GM19395 (cell line): ENCODE measurements around the gene ENOX2.
"Not testable (repeated sequence)": the region's sequence is repeated elsewhere in the genome, so short reads cannot be mapped to it uniquely, and the experiment has no call there.

Experiments
- ATAC-seq: cut with Tn5 transposase; IDR thresholded peaks from one replicate; pipeline ENCODE4 v1.9.1; 2021; ENCODE audit warnings: mild to moderate bottlenecking, moderate library complexity; ENCODE audit not compliant: unreplicated experiment

The ENOX2 gene

DNA sequence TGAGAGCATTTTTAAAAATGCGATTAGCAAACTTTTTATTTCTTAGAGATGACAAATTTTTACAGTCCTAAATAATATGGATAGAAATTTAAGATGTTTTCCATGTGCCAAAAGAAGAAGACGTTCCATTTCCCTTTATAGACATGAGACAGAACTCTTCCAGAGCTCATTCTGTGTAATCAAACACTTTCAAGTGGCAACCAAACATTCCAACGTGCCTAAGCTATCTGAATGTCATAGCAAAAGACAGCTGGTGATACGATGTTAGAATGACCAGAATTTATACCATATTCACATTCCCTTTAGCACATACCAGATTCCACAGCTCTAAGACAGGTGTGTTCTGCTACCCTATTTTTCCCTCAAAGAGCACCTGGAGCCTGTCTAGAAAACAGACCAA lies 133.2 kb downstream of the ENOX2 start:
- no peak for ATAC-seq

DNA sequence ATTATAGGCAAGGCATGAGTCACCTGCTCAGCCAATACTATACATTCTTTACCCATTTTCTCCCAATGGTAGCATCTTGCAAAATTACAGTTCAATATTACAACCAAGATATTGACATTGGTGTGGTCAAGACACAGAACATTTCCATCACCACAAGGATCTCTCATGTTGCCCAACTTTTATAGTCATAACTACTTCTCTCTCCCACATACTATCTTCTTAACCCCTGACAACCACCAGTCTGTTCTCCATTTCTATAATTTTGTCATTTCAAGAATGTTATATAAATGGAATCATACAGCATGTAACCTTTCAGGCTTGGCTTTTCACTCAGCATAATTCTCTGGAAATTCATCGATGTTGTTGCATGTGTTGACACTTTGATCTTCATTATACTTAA lies 144.9 kb downstream of the ENOX2 start:
- no peak for ATAC-seq

DNA sequence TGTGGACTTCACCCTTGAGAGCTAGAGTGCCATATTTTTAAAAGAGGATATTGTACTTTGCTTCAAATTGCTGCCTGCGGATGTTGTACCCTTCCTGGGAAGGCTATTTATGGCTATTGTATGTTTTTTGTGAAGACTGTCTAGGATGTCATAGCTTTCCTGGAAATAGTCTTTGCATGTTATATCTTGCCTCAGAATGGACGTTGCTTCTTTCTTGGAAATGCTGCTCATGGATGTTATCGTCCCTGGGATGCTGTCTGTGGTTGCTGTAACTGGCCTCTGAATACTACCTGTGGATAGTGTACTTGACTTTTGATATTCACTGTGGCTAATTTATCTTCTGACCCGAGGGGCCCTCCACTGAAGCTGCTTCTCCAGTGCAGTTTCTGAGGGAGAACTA lies 146.8 kb downstream of the ENOX2 start:
- ATAC-seq, result no peak

DNA sequence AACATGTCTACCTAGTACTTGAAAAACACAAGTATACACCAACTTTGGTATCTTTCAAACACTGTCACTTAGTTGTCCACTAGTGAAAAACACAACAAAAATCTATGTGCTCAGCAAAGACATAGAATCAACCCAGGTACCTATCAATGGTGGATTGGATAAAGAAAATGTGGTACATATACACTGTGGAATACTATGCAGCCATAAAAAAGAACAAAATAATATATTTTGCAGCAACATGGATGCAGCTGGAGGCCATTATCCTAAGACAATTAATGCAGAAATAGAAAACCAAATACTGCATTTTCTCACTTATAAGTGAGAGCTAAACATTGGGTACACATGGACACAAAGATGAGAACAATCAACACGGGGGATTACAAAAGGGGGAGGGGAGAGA lies 148.7 kb downstream of the ENOX2 start:
- no peak for ATAC-seq

DNA sequence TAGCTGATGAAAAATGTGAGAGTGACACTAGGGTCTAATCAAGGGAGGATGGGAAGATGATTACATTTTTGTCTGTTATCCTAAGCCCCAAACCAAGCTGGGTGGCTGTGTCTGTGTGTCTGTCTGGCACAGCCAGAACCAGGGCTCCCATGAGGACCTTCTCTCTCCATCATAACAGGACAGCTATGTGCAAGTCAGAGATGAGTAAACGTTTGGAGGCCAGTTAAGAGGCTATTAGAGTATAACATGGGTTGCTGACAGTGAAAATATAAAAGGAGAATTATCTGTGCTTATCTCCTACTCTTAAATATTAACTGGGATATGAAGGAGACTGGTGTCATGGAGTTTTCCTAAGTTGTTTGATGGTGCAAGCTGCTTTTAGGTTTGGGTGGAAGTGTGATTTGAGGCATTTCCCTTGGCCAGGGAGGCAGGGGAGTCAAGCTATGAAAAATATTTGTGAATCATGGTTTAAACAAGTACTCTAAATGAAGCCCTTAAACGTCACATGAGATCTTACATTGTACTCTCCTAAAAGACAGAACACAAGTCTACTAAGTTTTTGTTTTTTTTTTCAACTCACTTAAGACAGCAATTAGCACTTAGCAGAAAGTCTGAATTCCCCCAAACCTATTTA lies 156.2 kb downstream of the ENOX2 start:
- no peak for ATAC-seq

DNA sequence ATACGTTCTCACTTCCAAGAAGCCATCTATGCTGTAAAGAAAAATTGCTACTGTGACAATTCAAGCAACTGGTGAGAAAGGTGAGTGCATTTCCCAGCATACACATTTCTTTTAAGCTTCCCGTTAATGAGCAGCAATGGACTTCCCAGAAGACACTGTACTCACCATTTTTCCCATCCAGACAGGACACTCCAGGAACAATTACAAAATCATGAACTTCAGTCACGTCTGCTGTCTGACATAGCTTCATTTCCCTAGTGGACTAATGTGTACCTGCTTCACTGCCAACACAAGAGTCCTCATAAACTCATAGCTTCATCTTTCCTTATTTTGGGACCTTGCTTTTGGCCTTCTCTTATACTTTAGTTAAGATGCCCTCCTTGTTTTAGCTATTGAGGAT lies 156.9 kb downstream of the ENOX2 start:
- no peak for ATAC-seq

DNA sequence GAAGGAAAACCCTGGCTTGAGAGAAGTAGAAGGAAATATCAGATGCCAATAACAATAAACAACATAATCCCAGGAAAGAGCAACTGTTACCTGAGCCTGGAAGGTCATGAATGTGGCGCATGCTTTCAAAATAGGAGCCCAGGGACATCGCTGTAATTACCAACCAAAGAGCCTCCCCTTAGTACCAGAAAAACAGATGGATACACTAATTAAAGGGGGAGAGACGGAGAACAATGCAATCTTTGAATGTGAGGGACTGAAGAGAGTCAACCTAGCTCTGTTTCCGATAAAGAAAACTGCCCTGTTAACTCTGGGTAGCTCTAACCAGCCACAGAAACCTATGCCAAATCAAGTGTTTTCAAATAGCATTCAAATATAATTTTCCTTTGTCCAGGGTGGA lies 161.4 kb downstream of the ENOX2 start:
- no peak for ATAC-seq

DNA sequence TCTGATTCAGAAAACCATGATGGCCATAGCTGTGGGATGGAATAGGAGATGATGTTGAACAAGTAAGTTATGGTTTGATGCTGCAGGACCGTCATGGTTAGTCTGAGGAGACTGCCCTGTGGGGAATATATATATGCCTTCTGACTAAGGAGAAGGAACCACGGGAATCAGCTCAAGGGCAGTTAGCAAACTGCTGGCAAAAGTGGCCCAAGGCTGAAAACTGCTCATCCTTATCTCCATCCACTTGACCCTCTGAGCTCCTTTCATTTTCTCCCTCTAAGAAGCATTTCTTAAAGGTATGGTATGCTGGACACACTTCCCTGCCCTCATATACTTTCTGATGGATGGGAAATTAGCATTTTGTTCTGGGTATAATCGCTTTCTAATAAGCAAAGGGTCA lies 161.9 kb downstream of the ENOX2 start:
- no peak for ATAC-seq

DNA sequence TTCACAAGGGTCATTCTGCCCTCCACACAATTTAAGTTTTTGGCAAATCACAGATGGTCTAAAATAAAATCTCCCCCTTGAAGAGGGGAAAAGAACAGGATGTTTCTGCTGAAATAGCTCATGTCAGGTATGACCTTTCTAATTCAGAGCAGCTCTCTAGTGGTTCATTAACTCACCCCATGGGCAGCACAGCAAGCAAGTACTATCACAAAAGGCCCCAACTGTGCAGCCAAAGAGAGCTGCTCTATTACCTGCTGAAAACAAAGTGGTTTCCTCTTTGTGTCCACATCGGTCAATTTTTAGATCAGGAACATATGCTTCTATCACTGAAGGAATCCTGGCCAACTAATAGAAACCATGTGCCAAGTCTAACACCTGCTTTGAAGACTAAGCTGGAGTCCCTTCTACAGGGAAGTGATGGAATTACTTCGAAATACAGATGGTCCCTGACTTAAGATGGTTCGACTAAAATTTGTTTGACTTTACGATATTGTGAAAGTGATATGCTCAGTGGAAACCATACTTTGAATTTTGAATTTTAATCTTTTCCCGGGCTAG lies 164.3 kb downstream of the ENOX2 start:
- ATAC-seq, result no peak

DNA sequence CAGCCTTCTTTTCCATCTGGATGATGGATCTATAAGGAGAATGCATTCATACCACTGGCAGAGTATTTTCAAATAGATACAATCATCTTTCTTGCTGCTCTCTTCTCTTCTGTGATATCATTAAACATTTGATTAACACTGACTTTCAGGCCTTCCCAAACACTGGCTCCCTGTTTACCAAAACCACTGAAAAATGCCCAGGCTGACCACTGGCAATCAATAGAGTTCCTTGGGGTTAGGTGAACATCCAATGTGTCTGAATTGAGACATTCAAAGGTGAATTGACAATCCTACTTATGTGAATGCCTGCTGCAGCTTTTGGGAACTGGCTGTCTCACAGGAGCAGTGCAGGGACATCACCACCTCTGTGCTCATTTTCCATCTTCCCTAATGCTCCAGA lies 168.3 kb downstream of the ENOX2 start:
- ATAC-seq, result no peak

DNA sequence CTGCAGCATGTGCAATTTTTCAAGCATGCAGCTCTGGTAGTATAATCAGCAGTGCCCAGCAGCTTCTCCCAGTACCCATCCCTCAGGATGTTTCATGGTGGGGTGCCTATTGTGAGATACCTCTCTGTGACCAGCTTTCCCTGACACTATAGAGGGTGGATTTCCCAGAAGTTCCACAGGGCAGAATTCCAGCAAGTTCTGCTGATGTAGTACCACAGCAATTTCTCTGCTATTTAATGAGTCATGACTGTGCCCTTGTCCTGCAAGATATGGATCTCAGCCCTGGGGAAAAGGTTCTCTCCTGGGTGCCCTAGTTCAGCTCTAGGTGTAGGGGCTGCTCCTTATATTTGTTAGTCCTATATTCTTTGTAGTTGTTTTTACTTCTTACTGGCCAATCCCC lies 174.8 kb downstream of the ENOX2 start:
- ATAC-seq, result no peak

DNA sequence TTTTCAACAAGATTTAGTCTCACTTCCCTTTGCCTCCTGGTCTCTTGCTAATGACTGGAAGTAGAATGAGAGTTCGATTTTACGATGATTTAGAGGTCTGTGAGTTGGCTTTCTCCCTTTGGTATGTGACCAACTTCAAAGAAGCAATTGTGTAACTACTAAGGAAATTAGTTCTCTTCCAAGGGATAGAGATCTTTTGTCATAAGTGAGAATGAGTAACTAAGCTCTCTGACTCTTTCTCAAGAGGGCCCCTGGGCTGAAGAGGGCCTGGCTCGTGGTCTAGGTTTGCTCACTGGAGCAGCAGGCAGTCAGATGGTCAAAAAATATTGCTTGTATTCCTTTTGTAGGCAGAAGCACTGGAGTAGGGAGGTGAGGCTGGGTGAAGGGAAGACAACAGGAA lies 176.3 kb downstream of the ENOX2 start:
- ATAC-seq, result no peak

DNA sequence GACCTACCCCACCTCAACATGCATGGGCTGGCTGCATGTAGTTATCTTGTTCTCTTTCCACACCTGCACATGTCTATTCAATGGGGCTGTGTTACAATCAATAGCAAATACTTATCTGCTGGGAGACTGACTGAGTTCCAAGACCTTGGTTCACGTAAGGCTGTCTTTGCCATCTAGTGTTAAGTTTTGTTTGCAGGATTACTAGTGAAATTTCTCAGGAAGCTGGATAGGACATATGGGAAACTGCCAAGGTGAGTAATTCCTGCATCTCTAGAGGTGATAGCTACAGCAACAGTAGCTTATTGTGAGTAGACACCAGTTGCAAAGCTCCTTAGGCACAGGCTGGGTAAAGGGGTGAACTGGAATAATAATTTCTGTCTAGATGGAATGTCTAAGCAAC lies 177.5 kb downstream of the ENOX2 start:
- no peak for ATAC-seq

DNA sequence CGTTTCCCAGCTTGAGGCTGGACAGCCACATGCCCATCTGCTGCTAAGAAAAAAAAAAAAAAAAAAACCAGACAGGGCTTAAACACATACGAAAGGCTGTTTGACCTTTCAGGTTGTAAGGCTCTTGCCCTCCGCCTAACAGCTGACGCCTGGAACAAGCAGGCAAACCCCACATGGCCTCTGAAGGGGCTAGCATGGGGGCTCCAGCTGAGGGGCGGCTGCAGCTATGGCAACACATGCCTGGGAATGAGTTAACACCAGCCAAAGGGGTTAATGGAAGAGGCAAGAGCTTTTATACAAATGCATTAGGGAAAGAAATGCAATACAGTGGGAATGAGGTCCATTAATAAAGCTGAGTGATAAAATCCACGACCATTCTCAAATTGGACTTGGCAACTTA lies 183.6 kb downstream of the ENOX2 start:
- ATAC-seq, result no peak

DNA sequence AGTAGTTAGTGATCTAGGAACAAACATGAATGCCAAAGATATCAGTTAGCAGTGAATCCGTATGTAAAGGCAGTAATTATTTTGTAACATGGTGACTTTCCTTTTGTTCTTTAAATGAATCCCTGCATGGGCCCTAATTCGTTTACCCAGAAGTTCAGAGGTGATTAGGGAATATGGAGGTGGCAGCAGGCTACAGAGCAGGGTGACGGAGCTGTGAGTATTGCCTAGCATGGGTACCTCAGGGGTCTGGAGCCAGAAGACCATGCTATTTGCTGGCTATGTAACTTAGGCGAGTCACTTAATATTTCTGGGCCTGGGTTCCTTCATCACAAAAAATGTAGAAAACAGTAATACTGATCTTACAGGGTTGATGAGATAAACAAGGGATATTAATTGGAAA lies 184.9 kb downstream of the ENOX2 start:
- no peak for ATAC-seq

DNA sequence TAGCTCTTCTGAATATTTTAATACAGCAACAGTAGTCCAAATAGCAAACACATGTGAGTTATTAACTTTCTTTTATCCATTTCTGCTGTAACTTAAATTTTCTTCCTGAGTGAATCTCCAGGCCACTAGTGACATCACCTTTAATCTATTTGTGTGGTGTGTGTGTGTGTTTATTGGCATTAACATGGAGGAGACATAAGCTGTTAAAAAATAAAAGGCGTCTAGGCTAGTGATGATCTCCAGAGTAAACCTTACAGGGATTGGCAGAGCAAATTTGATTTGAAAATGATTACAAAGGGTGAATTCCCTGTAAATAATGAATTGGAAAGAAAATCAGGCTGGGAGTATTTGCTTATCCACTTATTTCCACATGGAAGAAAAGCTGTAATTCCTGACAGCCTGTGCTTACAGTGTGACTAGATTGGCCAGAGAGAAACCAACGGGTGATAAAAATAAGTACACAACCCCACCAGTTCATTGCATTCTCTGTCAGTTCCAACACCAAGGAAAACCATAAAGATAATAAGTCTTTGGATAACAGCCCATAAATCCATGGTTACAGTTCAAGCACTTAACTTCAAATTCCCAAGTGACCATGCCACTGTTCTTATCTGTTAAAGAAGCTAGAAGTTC lies 186.1 kb downstream of the ENOX2 start:
- no peak for ATAC-seq

DNA sequence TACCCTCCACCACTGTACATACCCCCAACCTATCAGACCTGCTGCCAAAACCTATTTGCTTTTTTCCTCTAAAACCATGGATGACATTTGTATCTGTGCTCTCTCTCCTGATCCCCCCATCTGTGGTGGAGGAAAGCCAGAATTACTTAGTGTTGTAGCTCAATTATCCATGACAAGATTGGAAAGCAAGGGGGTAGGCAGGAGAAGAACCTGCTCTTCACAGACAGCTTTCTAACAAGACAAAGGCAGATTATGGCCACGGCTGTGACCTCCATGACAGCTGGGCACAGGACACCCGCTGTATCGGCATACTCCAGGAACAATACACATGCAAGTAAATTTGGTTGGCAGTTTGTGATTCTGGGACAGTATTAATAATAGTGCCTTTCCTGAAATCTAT lies 186.7 kb downstream of the ENOX2 start:
- ATAC-seq, result no peak

DNA sequence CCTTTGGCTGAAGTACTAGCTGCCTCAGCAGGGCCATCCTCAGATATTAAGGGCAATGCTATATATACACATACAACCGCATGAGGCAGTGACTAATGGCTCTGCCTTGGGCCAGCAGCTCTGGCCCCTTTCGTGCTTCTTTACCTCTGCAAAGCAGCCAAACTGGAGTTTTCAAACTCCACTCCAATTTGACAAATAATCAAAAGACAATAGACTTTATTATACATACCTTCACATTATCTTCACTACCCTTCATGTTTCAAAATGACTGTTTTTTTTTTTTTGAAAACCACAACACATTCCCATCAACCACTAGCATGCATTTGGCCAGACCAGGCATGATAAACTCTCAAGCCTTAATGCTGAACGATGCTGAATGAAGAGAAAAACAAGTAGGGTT lies 187.7 kb downstream of the ENOX2 start:
- no peak for ATAC-seq

DNA sequence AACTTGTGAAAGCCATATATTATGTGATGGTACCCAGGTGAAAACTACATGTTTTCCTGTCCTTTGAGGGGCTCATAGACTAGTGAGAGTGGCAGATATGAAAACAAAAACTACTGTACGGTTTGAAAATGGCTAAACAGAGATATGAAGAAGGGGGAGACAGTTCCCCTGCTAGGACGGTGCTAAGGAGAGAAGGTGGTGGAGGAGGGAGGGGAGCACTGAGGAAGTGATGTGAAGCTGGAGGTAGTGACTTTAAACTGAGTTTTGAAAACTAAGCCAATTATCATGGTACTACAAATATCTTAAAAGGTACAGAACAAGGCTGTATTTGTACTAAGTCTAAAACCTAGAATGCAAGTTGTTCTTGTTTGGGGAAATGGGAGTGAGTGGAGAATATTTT lies 188.3 kb downstream of the ENOX2 start:
- no peak for ATAC-seq

DNA sequence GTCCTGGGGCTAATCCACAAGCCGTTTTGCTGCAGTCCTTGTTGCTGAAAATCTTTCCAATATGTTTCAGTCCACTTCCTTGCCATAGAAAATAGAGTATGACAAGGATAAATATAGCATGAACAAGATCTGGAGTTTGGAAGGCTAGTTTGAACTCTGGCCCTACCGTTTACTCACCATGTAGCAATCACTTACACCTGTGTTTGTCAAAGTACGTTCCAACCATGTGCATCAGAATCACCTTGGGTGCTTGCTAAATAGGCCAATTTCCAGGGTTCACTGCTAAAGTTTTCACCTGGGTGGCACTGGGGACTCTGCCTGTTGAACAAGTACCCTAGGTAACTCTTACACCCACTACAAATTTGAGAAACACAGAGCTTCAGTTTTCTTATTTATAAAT lies 188.9 kb downstream of the ENOX2 start:
- ATAC-seq, result no peak

DNA sequence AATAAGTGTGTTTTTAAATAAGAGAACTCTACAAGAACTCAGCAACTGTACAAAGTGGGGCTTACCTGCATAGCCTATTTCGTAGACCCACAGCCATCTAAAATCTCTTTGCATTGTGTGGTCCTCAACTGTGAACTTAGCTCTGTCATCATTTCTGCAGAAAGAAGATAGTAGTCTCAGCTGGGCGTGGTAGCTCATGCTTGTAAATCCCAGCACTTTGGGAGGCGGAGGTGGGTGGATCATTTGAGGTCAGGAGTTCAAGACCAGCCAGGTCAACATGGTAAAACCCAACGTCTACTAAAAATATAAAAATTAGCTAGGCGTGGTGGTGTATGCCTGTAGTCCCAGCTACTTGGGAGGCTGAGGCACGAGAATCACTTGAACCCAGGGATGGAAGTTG lies 193.8 kb downstream of the ENOX2 start:
- ATAC-seq, result not testable (repeated sequence)

DNA sequence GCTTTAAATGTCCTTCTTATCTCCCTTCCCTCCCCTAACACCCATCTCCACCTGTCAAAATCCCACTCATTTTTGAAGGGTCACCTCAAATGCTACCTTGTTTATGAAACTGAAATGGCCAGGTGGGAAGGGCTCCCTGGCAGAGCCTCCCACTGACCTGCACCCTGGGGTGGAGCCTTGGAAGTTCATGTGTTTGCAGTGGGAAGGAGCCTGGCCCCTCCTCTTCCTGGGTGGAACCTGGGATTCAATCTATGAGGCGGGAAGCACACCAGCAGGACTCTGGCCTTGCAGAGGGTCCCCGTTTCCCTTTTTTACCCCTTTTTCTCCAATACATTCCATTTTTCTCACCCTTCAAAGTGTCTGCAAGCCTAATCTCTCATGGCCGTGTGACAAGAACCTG lies 197.4 kb downstream of the ENOX2 start:
- ATAC-seq, result no peak
